DOHH2 (cell line): ENCODE results near the gene ACP2.

Experiments used
- H3F3A ChIP-seq: fragments of 200-600 bp; sonication (generic), shearing (Covaris generic); 2 replicates; pipeline ENCODE4 v1.6.0; 2016; ENCODE audit warnings: antibody characterized with exemption, mild to moderate bottlenecking; ENCODE audit not compliant: control insufficient read depth, insufficient read depth
- H3K27ac ChIP-seq: fragments of 200-600 bp; sonication (generic); 2 replicates; pipeline ENCODE4 v1.5.1; 2014; ENCODE audit warnings: low read depth, mild to moderate bottlenecking, low read length, moderate library complexity
- H3K27me3 ChIP-seq: fragments of 200-600 bp; sonication (generic); 2 replicates; pipeline ENCODE4 v1.6.1; 2014; ENCODE audit warnings: mild to moderate bottlenecking, low read length, mixed read lengths; ENCODE audit not compliant: control insufficient read depth
- H3K36me3 ChIP-seq: fragments of 200-600 bp; sonication (generic); 2 replicates; pipeline ENCODE4 v1.6.1; 2014; ENCODE audit warnings: mild to moderate bottlenecking, low read length, moderate library complexity, mixed read lengths; ENCODE audit not compliant: control insufficient read depth
- H3K4me1 ChIP-seq: fragments of 200-600 bp; sonication (generic); 2 replicates; pipeline ENCODE4 v1.6.1; 2014; ENCODE audit warnings: mild to moderate bottlenecking, low read length, mixed read lengths; ENCODE audit not compliant: control insufficient read depth
- H3K4me2 ChIP-seq: fragments of 200-600 bp; sonication (generic); 2 replicates; pipeline ENCODE4 v1.6.0; 2014; ENCODE audit warnings: mild to moderate bottlenecking, low read length, moderate library complexity
- H3K4me3 ChIP-seq: fragments of 200-600 bp; sonication (generic); 2 replicates; pipeline ENCODE4 v1.5.1; 2014; ENCODE audit warnings: mild to moderate bottlenecking, low read length, mixed read lengths
- H3K79me2 ChIP-seq: fragments of 200-600 bp; sonication (generic); 2 replicates; pipeline ENCODE4 v1.6.1; 2014; ENCODE audit warnings: mild to moderate bottlenecking, low read length, mixed read lengths; ENCODE audit not compliant: control insufficient read depth
- H3K9me2 ChIP-seq: fragments of 200-600 bp; sonication (generic); replicated peaks from 2 replicates; pipeline ENCODE4 v1.6.1; 2014; ENCODE audit warnings: mild to moderate bottlenecking, low read length, mixed read lengths; ENCODE audit not compliant: control insufficient read depth
- H3K9me3 ChIP-seq: fragments of 200-600 bp; sonication (generic); 2 replicates; pipeline ENCODE4 v1.6.1; 2014; ENCODE audit warnings: antibody characterized with exemption, low read length, mixed read lengths; ENCODE audit not compliant: control insufficient read depth, insufficient read depth
- H4K20me1 ChIP-seq: fragments of 200-600 bp; sonication (generic); 2 replicates; pipeline ENCODE4 v1.6.0; 2014; ENCODE audit warnings: low read depth, mild to moderate bottlenecking, antibody characterized with exemption, low read length, moderate library complexity; ENCODE audit not compliant: control insufficient read depth, insufficient read depth
- EZH2phosphoT487 ChIP-seq: fragments of 200-600 bp; sonication (generic); IDR thresholded peaks from 2 replicates; pipeline ENCODE4 v1.6.1; 2017; ENCODE audit warnings: borderline replicate concordance, mild to moderate bottlenecking, antibody characterized with exemption, low read length, moderate library complexity, mixed read lengths
- TF ChIP-seq, protein P1 (sequence below): fragments of 200-600 bp; sonication (generic); IDR thresholded peaks from one replicate; pipeline ENCODE4 v1.5.1; 2014; ENCODE audit warnings: antibody characterized with exemption, mild to moderate bottlenecking, low read depth, low read length; ENCODE audit not compliant: poor library complexity, severe bottlenecking

Gene ACP2

DNA sequence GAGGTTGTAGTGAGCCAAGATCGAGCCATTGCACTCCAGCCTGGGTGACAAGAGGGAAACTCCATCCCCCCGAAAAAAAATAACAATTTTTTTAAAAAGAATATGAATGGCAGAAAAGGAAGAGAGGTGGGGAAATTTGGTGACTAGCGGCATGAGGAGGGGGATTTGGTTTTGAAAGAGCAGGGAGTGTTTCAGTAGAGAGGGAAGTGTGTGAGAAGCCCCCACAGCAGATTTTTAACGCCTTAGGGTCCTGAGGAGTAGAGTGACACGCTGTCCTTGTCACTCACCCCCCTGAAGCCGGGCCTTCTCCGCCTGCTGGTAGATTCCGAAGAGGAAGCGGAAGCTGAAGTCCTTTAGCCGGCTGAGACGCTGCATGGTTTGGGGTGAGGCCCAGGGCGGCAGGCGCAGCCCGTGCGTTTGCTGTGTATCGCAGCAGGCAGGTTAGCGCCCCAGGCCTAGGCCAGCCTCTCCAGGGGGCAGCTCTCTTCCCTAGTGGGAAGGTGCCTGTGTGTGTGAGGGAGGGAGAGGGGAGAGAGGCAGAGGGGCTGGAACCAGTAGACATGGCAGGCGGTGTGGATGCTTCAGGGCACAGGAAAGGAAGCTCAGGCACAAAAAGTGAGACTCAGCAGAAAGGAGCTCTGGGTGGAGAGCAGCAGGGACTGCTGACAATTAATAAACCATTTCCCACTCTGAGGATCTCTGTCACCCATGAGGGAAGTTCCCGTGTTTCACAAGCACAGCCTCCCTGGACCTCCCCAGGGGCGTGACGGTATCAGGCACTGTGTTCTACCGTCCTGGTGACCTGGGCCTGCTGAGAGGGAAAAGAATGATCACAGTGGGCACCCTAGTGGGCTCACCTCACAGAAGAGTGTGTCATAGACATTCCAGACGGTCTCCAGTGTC, 3.9 kb downstream of the ACP2 start:
- H3K36me3 ChIP-seq = peaks cover 43% of the 10 kb centered on the region
- H3K9me3 ChIP-seq = no peaks in the 10 kb centered on the region
- H3K79me2 ChIP-seq = peaks cover 24% of the 10 kb centered on the region
- TF ChIP-seq, protein P1, sequence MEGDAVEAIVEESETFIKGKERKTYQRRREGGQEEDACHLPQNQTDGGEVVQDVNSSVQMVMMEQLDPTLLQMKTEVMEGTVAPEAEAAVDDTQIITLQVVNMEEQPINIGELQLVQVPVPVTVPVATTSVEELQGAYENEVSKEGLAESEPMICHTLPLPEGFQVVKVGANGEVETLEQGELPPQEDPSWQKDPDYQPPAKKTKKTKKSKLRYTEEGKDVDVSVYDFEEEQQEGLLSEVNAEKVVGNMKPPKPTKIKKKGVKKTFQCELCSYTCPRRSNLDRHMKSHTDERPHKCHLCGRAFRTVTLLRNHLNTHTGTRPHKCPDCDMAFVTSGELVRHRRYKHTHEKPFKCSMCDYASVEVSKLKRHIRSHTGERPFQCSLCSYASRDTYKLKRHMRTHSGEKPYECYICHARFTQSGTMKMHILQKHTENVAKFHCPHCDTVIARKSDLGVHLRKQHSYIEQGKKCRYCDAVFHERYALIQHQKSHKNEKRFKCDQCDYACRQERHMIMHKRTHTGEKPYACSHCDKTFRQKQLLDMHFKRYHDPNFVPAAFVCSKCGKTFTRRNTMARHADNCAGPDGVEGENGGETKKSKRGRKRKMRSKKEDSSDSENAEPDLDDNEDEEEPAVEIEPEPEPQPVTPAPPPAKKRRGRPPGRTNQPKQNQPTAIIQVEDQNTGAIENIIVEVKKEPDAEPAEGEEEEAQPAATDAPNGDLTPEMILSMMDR = no peak
- no peak for TF ChIP-seq EZH2phosphoT487
- no peak overlapping the region for H3K4me3 ChIP-seq
- H4K20me1 ChIP-seq = no peaks in the 10 kb centered on the region
- H3K9me2 ChIP-seq = no peaks in the 10 kb centered on the region
- no peaks in the 10 kb centered on the region for H3K27me3 ChIP-seq
- no peak overlapping the region for H3K27ac ChIP-seq
- H3K4me2 ChIP-seq = no peak overlapping the region
- peaks cover 16% of the 10 kb centered on the region for H3K4me1 ChIP-seq
- H3F3A ChIP-seq = no peaks in the 10 kb centered on the region

DNA sequence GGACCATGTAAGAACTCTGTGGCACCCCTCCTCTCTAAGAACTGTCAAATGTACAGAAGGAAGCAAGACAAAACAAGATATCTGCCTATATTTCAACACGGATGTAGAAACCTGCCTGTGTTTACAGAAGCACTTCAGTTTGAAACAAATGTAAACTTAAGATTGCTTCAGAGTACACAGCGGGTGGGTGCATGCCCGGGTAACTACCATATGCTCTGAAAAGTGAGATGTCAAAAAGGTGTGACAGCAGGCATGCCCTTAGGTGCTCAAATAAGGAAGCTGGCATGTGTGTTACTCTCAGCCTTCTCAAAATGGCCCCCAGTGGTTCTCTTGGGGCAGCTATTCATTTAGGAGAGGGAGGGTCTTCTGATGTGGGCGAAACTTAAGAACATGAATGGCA, 5.2 kb downstream of the ACP2 start:
- no peaks in the 10 kb centered on the region for H3K27me3 ChIP-seq
- no peak overlapping the region for H3K4me2 ChIP-seq

DNA sequence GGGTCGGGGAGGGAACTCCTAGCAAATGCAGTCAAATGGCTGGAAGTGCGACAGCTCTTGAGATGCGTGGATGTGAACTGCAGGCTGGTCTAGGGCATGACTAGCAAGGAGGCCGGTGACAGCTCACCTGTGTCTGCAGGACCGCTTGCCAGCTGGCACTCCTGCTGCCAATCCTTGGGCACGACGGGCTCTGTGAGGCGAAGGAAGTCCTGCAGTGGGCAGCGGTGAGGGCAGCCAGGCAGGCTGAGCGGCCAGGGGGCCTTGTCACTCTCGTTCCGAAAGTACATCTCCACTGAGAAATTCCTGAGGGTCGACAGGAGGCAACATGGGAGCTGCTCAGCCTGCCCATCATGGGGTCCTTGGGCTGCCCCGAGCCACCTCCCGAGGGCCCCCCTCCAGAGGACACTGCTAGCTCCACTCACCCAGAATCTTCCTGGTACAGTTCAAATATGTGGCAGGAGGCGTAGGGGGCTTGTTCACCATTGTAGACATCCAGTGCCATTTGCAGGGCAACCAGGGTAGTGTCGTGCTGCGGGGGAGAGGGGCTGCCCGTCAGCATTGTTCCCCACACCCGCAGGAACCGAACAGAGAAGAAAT, 5.9 kb downstream of the ACP2 start:
- no peaks in the 10 kb centered on the region for H3K9me3 ChIP-seq
- peaks cover 5% of the 10 kb centered on the region for H3K4me1 ChIP-seq
- no peaks in the 10 kb centered on the region for H3F3A ChIP-seq
- H3K79me2 ChIP-seq = peaks cover 6% of the 10 kb centered on the region
- no peaks in the 10 kb centered on the region for H4K20me1 ChIP-seq
- peaks cover 56% of the 10 kb centered on the region for H3K36me3 ChIP-seq
- H3K4me2 ChIP-seq = no peak overlapping the region
- H3K4me3 ChIP-seq = no peak overlapping the region
- no peaks in the 10 kb centered on the region for H3K9me2 ChIP-seq
- TF ChIP-seq, protein P1 = no peak
- no peaks in the 10 kb centered on the region for H3K27me3 ChIP-seq
- H3K27ac ChIP-seq = no peak overlapping the region

More for the DNA sequence above, 5.2 kb downstream of the ACP2 start:
- Histone ChIP-seq H4K20me1 (no peaks in the 10 kb centered on the region), H3K4me3 (no peak overlapping the region), H3K9me2 (no peaks in the 10 kb centered on the region), H3K36me3 (peaks cover 53% of the 10 kb centered on the region), H3K9me3 (no peaks in the 10 kb centered on the region), H3K27ac (no peak overlapping the region), H3K79me2 (peaks cover 13% of the 10 kb centered on the region), H3F3A (no peaks in the 10 kb centered on the region), H3K4me1 (peaks cover 10% of the 10 kb centered on the region)
- TF ChIP-seq EZH2phosphoT487 = no peak
- TF ChIP-seq, protein P1 = no peak
